ENCODE measurements around the gene COL8A1.

Gene COL8A1

DNA sequence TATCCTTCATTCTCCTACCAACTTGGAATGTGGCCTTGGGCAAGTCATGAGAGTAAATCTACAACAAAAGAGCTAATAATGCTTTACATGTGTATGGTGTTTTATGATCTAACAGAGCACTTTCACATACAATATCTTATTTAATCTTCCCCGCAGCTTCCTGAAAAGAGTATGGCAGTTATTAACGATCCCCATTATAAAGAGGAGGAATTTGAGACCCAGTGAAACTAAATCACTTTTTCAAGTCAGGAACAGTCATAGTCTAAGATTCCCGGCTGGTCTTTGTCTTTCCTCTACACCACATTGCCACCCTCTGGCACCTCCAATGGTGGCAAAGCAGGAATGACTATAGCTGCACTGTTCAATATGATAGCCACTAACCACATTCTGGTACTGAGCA, 109.5 kb downstream of the COL8A1 start:
- H3K27ac ChIP-seq, result no peak overlapping the region
- no peak for DNase-seq (ENCODE audit: low read depth, low spot score)

DNA sequence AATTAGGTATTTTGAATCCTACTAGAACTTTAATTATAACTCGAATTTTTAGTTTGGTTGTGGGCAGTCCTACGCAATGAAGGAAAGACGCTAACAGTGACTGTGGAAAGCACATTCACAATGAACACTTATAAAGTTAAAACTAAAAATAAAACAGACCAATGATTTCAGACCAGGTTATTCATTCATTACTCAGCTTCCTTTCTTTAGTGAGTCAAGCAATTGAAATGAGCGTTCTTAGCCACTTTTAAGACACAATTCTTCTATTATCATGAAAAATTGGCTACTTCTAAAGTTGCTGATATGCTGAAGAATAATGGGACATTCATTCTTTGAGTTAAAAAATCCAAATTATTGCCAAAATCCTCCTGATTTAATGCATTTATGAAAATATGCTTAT, 113.3 kb downstream of the COL8A1 start:
- peak overlapping the region; percentile 84 for H3K27ac ChIP-seq
- DNase-seq (ENCODE audit: low read depth, low spot score), result no peak

DNA sequence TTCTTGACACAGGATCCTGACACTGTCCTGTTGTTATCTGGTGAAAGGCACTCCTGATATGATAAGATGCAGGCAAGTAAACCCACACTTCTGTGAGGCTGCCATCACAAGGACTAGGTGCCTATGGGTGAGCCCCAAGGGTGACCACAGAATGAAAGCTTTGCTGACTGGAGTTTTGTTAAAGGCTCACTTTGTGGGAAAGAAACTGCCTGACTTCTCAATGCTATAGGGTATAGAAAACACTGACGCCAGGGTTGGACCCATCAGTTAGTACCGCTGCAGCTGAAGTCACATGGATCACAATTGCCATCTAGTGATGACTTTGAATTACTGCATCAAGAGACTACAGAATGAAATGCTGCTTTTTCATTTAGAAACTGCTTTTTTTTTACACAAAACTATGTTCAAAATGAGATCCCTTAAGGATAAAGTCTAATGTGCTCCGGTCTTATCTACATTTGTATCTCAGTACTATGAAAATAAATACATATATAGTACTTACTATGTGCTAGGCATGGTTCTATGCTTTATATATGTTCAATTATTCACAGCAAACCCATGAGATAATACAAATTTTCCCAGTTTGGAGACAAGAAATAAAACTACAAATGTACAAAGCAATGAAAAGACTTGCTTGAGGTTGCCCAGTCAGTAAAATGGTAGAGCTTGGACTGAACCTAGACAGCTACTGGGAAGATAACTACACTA, 115.0 kb downstream of the COL8A1 start:
- no peak overlapping the region for H3K27ac ChIP-seq
- DNase-seq (ENCODE audit: low read depth, low spot score), result no peak

DNA sequence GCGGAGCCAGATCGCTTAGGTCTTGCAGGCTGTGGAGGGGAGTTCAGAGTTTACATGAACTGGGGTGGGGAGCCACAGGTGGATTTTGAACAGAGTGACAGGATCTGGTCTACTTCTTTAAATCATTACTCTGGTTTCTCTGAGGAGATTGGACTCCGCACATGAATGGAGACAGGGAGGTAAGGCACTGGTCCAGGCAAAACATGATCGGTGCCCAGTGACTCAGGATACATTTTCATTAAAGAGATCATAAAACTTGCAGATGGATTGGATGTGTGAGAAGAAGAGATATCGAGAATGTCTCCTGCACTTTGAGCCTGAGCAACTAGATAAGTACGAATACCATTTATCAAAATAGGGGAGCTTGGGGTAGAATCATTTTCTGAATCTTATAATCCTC, 117.4 kb downstream of the COL8A1 start:
- DNase-seq (ENCODE audit: low read depth, low spot score), result no peak
- no peak overlapping the region for H3K27ac ChIP-seq

DNA sequence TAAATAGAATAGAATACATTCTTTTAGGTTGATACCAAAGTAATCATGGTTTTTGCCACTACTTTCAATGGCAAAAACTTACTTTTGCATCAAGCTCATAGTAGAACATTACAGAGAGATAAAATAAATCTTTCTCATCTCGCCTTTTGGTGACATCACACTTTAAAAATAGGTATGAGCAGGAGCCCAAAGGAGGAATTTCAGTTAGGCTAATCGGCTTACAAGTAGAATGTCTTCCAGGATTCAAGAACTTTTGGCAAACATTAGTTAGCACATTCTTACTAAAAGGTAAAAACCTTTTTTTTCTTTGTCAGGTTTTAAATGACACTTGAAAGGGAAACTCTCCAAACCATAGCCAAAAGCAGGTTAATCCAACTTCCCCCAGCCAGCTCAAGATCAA, 119.6 kb downstream of the COL8A1 start:
- no peak overlapping the region for H3K27ac ChIP-seq
- no peak for DNase-seq (ENCODE audit: low read depth, low spot score)

DNA sequence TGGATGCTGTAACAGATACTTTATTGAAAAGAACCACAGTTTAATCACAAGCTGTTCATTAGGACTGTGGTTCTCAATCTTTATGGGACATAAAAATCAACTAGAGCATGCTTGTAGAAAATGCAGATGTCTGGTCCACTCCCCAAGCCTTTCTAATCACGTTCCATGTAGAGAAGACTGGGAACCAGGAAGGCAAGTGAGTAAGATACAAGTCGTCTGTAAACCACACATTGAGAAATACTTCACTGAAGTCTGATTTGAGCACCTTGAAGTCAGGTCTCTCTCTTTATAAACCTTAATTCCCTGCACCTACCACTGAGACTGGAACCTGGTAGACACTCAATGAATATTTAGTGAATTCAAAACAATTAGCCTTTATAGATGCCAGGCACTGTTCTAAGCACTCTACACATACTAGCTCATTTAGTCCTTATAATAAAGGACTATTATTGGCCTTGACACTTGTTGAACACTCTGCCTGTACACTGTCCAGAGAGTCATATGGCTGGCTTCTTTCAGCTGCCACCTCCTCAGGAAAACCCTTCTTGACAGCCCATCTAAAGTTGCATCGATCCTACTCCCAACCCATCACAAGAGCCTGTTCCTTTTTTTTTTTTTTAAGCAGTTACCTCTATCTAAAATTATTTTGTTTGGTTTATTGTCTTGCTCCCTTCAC, 120.2 kb downstream of the COL8A1 start:
- DNase-seq (ENCODE audit: low read depth, low spot score), result no peak
- H3K27ac ChIP-seq, result no peak overlapping the region

DNA sequence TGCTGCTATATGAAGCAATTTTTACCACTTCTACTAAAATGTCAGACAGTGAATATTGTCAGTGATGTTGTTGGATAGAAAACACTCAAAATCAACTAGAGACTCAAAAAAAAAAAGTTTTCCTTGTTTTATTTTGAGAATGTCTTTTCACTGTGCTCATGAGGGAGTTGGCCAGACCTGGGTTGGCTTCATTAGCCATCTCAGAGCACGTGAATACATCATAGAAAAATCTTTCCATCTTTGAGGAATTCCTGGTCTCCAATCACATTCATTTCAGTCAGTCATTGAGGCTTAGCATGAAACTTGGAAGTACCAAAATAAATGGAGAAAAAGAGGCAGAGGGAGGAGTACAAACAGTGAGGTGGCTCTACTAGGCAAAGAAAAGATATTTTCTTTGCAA, 121.6 kb downstream of the COL8A1 start:
- no peak for DNase-seq (ENCODE audit: low read depth, low spot score)
- H3K27ac ChIP-seq, result no peak overlapping the region

DNA sequence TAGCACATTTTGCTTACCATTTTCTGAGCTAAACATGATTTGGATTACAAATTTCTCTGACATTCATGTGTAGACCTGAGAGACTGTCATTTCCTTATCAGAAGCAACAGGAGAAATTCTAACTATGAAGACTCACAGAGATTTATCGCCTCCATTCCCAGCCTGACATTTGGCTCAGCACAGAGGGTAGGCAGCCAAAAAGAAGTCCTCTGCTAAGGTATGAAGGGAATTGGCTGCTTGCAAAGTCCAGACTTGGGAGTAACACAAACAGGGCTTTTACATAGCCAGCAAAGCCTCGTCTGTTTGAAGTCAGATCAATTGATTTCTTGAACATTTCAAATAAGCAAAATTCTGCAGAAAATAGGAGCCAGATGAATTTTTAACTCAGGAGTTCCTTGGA, 122.2 kb downstream of the COL8A1 start:
- DNase-seq (ENCODE audit: low read depth, low spot score), result no peak
- H3K27ac ChIP-seq, result no peak overlapping the region

DNA sequence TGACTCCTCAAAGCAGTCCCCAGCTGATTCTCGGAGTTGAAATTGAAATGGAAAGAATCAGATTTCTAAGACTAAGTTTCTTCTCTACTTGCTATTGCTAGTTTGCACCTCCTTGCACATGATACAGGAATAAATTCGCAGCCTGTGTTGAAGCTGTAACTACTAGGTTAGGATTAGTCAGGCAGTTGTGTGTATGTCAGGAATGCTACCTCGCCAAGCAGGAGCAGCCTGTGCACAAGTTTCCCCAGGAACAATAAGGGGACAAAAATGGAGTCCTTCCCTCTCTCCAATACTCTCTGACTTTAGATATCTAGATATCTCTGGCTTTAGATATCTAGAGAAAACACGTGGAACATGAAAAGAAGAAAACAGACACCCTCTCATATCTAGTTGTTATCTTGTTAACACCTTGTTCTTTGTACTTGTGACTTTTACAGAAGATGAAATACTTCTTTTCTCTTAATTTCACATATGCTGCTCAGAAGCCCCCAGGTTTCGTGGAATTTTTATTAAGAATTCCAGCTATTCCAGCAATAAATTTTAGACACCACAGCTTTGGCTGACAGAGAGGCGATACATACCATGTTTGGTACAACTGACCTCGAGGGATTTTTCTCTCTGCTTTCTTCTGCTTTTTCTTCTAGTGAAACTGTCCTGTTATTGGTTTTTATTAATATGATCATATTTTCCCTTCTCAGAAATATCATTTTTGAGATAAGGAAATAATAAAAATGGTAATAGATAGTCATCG, 123.2 kb downstream of the COL8A1 start:
- no peak for DNase-seq (ENCODE audit: low read depth, low spot score)
- no peak overlapping the region for H3K27ac ChIP-seq

DNA sequence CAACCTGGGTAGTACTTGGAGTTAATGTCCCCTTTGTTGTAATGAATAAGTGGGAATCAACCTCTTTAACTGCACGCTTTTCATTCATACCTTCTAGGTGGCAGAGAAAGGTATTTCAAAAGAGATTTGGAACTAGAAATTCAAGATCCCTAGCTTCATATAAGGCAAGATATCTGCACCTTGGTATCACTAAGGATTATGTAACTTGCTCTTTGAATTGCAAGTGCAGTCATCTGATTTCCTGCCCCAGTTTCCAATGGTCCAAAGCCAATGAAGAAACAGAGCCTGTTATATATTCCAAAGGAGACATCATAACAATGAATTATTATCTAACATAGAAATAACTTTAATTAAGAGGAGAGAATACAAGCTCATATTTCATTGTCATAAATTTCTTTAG, 124.5 kb downstream of the COL8A1 start:
- DNase-seq (ENCODE audit: low read depth, low spot score), result no peak
- H3K27ac ChIP-seq, result no peak overlapping the region

DNA sequence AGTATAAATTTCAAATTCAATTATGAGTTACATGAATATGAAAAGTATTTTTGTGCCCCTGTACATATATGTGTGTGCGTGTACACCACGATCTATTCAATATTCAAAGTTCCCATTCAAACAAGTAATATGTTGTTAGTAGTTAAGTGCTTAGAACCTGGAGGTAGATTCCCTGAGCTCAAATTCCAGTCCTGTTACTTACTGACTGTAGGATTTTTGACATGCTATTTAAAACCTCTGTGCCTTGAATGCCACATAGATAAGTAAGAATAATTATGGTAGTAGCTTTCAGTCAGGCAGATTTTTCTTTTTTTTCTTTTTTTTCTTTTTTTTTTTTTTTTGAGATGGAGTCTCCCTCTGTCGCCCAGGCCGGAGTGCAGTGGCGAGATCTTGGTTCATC, 126.0 kb downstream of the COL8A1 start:
- DNase-seq (ENCODE audit: low read depth, low spot score), result no peak

DNA sequence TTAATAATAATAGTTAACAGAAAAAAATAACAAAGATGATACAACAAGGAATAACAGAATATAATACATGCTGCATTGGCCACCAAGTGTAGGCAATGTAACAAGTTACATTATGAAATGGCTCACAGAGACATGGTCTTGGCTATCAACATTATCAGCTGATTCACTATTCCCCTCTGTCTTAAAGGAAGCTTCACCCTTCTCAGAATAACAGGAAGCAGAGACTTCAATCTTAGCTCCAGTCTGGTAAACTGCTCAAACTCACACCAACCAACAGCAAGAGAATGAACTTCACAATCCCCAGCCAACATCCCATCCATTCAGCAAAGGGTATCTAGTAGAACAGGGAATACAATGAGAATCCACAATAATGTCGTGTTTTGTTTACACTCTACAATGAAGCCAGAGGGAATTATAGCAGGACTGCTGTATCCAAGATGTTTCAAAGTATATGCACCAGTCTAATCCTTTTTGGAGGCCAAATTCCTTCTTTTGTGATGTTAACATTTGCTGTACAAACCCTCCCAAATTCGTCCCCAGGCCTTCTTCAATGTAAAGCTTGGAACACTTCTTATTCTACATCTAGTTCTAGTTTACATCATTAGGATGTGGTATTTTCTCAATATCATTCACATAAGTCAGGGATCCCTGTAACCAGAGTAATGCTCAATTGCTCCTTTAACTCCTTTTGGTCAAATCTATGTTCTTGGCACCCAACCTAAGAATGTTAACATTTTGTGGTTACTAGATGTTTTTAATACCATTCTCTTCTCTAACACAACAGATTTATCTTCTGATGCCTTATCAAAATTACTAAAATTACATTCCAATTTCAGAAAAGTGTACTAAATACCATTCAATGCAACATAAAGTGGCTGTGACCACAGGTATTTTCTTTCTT, 126.9 kb downstream of the COL8A1 start:
- no peak for DNase-seq (ENCODE audit: low read depth, low spot score)
- no peak overlapping the region for H3K27ac ChIP-seq

More for the DNA sequence above, 126.0 kb downstream of the COL8A1 start:
- H3K27ac ChIP-seq, result no peak overlapping the region

DNA sequence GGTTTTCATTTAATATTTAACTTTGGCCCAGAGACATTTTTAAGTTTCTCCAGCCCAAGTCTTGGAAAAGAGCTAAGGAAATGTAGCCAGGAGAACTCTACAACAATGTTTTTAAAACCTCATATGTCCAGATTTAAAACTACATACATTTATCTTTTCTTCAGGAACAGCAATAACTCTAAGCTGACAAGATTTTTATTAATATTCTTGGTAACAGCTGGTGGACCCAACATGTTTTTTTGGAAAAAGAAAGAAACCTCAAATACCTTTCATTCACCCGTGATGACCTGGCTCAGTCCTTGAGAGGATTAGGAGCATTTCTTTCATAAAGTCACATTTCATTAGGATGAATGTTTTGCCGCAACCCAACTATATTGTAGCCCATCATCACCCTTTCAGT, 128.9 kb downstream of the COL8A1 start:
- H3K27ac ChIP-seq, result no peak overlapping the region
- no peak for DNase-seq (ENCODE audit: low read depth, low spot score)

DNA sequence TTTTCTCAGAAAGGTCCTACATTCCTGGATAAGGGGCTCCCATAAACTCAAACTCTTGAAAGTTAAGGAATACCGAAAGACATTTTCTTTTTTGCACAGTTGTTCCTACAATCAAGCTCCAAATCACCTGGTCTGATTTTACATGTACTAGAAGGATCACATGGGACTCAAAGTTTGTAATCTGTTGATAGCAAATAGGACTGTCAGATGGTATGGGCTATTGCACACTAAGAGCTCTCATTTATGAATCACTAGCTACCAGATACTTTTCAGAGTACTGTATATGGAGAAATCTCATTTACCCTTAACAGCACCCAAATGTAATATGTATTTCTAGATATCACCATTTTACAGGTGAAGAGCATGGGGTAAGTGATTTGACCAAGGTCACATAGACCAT, 129.7 kb downstream of the COL8A1 start:
- no peak overlapping the region for H3K27ac ChIP-seq
- DNase-seq (ENCODE audit: low read depth, low spot score), result no peak

DNA sequence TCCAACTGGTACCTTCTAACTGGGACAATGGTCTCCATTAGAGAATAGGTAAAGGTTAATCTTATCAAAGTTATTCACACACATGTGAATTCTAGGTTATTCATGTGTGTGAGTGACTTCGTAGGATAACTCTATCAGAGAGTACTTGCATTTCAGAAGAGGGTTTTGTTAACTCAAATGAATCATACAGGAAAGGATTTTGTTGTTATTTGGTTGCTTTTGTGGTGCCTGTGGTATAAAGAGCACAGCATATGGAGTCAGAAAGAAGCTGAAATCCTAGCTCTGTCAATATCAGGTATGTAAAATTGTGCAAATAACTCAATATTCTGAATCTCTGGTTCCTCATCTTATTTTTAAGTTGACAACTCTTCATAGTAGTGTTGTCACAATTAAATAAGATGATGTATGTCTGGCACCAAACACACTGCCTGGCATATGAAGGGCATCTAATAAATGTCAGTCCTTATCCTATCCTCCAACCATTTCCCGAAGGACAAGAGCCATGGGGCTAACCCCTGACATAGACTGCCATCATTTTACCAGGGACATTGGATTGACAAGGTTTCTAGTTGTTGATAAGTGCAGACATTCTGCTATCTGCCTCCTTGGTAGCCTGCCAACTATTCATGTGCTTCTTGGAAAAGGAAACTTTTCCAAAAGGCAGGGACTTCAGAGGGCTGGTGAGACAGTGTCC, 130.6 kb downstream of the COL8A1 start:
- no peak for DNase-seq (ENCODE audit: low read depth, low spot score)
- no peak overlapping the region for H3K27ac ChIP-seq

DNA sequence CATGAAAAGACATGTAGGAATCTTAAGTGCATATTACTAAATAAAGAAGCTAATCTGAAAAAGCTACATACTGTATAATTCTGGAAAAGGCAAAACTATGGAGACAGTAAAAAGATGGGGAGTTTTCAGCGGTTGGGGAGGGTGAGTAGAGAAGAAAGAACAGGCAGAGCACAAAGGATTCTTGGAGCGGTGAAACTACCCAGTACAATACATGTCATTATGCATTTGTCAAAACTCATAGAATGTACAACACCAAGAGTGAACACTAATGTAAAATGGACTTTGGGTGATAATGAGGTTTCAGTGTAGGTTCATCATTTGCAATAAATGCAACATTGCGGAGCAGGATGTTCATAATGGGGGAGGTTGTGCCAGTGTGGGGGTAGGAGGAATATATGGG, 133.8 kb downstream of the COL8A1 start:
- no peak overlapping the region for H3K27ac ChIP-seq
- no peak for DNase-seq (ENCODE audit: low read depth, low spot score)

DNA sequence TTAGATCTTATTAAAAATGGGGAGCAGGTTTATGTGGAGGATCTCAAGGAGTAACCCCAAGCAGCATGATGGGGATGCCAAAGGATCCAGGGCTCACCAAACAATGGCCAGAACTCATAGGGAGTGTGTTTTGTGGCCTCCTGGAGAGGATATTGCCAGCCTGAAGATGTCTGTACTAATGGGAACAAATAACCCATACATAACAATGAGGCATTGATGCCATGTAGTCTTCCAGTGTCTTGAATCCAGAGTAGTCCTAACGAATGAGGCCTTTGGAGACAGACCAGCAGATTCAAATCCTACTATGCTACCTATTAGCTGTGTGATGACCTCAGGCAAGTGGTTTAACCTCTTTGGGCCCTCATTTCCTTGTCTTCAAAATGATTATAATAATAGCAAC, 134.3 kb downstream of the COL8A1 start:
- no peak for DNase-seq (ENCODE audit: low read depth, low spot score)
- H3K27ac ChIP-seq, result no peak overlapping the region

DNA sequence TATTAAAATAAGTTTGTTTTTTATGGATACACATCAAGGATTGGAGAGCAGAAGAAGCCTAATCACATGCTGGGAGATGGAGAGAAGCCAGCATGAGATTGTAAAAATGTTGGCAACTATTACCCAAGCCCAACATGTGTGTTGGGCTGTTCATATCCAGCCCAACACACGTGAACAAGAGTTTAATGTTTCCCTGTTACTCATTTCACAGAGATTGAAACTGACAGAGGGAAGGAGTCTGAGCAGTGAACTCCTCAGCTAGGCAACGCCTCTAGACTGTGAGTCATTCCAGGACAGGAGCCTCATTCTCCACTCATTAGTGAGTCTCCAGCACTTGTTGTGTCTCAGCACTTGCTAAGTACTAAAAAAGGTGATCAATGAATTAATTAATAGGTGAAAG, 136.1 kb downstream of the COL8A1 start:
- H3K27ac ChIP-seq, result peak overlapping the region; percentile 65
- DNase-seq (ENCODE audit: low read depth, low spot score), result peak; percentile 88

DNA sequence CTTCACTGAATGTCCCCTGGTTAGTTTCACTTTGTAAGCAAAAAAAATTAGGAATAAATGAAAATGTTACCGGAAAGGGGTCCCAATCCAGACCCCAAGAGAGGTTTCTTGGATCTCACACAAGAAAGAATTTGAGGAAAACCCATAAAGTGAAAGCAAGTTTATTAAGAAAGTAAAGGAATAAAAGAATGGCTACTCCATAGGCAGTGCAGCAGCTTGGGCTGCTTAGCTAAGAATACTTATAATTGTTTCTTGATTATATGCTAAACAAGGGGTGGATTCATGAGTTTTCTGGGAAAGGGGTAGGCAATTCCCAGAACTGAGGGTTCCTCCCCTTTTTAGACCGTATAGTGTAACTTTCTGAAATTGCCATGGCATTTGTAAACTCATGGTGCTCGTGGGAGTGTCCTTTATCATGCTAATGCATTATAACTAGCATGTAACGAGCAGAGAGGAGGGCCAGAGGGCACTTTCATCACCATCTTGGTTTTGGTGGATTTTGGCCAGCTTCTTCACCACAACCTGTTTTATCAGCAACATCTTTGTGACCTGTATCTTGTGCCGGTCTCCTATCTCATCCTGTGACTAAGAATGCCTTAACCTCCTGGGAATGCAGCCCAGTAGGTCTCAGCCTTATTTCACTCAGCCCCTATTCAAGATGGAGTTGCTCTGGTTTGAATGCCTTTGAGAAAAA, 138.3 kb downstream of the COL8A1 start:
- H3K27ac ChIP-seq, result no peak overlapping the region

More for the DNA sequence above, 138.3 kb downstream of the COL8A1 start:
- no peak for DNase-seq (ENCODE audit: low read depth, low spot score)

All from epithelial cell of prostate (primary cell).